Astrocyte (in vitro differentiated cells and primary cell): Measurements from ENCODE around the gene PNPLA2. TPM values are rescaled to one million over a fixed set of nuclear protein-coding genes. Genes with fewer than 3 reads are reported as not detected.

Experiments
- DNase-seq: peaks from one replicate; pipeline ENCODE4 v3.0.0-alpha.2; 2010; ENCODE audit warnings: low read depth
- FAIRE-seq: peaks from 2 replicates; lab custom pipeline; 2011; peaks lifted over from hg19 to GRCh38; lab: Jason Lieb, UNC
- H2AFZ ChIP-seq: 2 replicates; pipeline ENCODE4 v1.6.0; 2012; ENCODE audit warnings: low read depth, low read length, inconsistent platforms
- H3K27ac ChIP-seq: 2 replicates; pipeline ENCODE4 v1.5.1; 2011; ENCODE audit warnings: low read depth, low read length, inconsistent platforms
- H3K27me3 ChIP-seq: 2 replicates; pipeline ENCODE4 v1.6.0; 2011; ENCODE audit warnings: low read length, inconsistent platforms; ENCODE audit not compliant: insufficient read depth
- H3K36me3 ChIP-seq: 2 replicates; pipeline ENCODE4 v1.5.1; 2011; ENCODE audit warnings: low read length, inconsistent platforms; ENCODE audit not compliant: insufficient read depth
- H3K4me1 ChIP-seq: 2 replicates; pipeline ENCODE4 v1.5.1; 2011; ENCODE audit warnings: low read length, inconsistent platforms; ENCODE audit not compliant: insufficient read depth
- H3K4me2 ChIP-seq: 2 replicates; pipeline ENCODE4 v1.6.0; 2012; ENCODE audit warnings: low read length, inconsistent platforms
- H3K4me3 ChIP-seq: 2 replicates; pipeline ENCODE4 v1.5.1; 2011; ENCODE audit warnings: low read depth, mild to moderate bottlenecking, low read length, inconsistent platforms; ENCODE audit not compliant: insufficient read depth
- H3K79me2 ChIP-seq: 2 replicates; pipeline ENCODE4 v1.6.0; 2012; ENCODE audit warnings: mild to moderate bottlenecking, low read length, inconsistent platforms; ENCODE audit not compliant: insufficient read depth
- H3K9ac ChIP-seq: 2 replicates; pipeline ENCODE4 v1.6.0; 2012; ENCODE audit warnings: mild to moderate bottlenecking, low read length, inconsistent platforms
- H3K9me3 ChIP-seq: 2 replicates; pipeline ENCODE4 v1.5.1; 2012; ENCODE audit warnings: low read depth, mild to moderate bottlenecking, low read length, inconsistent platforms; ENCODE audit not compliant: insufficient read depth
- H4K20me1 ChIP-seq: 2 replicates; pipeline ENCODE4 v1.6.0; 2012; ENCODE audit warnings: low read length, inconsistent platforms; ENCODE audit not compliant: insufficient read depth
- H3K27ac Mint-ChIP-seq: one replicate; pipeline ENCODE4 v1.8.0; 2021; ENCODE audit warnings: mild to moderate bottlenecking, mixed read lengths; ENCODE audit not compliant: unreplicated experiment
- H3K27me3 Mint-ChIP-seq: one replicate; pipeline ENCODE4 v1.8.0; 2021; ENCODE audit warnings: low read depth, mixed read lengths; ENCODE audit not compliant: unreplicated experiment
- H3K36me3 Mint-ChIP-seq: one replicate; pipeline ENCODE4 v1.8.0; 2021; ENCODE audit warnings: low read depth, mixed read lengths; ENCODE audit not compliant: unreplicated experiment
- H3K4me1 Mint-ChIP-seq: one replicate; pipeline ENCODE4 v1.8.0; 2021; ENCODE audit warnings: low read depth, mixed read lengths; ENCODE audit not compliant: unreplicated experiment
- H3K4me3 Mint-ChIP-seq: one replicate; pipeline ENCODE4 v1.8.0; 2021; ENCODE audit warnings: mild to moderate bottlenecking, moderate library complexity, mixed read lengths; ENCODE audit not compliant: unreplicated experiment
- H3K9me3 Mint-ChIP-seq: one replicate; pipeline ENCODE4 v1.8.0; 2021; ENCODE audit warnings: mild to moderate bottlenecking, mixed read lengths; ENCODE audit not compliant: unreplicated experiment
- EZH2 ChIP-seq: IDR thresholded peaks from 2 replicates; pipeline ENCODE4 v1.6.1; 2012; ENCODE audit warnings: mild to moderate bottlenecking, low read length, inconsistent platforms; ENCODE audit not compliant: insufficient read depth
- total RNA-seq: library from RNA; stranded (reverse); gene quantifications from 2 replicates; pipeline ENCODE4 v1.2.1, GENCODE V29; 2021
- TF ChIP-seq, protein P1 (sequence below): IDR thresholded peaks from 2 replicates; pipeline ENCODE4 v1.5.1; 2011; ENCODE audit warnings: low read depth, mild to moderate bottlenecking, inconsistent platforms, low read length, moderate library complexity; ENCODE audit not compliant: insufficient read depth

The PNPLA2 gene
- total RNA-seq, 1 donor from 2014 or later: 46.8 TPM

DNA sequence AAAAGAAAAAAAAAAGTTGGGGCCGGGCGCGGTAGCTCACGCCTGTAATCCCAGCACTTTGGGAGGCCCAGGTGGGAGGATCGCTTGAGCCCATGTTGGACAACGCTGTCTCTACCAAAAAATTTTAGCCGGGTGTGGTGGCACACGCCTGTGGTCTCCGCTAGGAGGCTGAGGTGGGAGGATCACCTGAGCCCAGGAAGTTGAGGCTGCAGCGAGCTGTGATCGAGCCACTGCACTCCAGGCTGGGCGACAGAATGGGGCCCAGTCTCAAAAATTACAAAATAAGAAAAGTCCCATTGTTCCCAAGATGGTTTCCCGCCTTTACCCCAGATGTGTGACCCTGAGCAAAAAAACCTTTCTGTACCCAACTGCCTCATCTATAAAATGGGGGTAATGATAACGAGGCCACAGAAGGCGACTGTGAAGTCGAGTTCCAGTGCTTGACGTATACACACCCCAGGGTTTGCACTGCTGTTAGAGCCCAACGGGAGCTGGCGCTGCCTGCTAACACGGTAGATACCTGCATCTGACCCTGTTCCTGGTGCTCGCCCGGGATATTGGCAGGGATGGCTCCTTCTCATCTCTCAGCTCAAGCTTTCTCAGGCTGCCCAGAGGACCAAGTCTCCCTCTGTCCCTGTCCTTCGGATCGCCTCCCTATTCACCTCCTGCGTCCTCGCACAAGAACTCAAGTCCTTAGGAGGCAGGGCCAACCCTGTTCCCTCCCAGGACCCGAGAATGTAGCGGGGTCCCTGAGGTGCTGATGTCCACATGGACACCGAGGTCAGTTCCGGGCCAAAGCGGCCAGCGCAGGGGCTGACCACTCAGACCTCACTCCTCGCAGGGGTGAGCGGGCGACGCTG, 10.1 kb upstream of the PNPLA2 start:
- peaks cover 18% of the 10 kb centered on the region for H3K4me1 Mint-ChIP-seq
- no peaks in the 10 kb centered on the region for H3K9me3 Mint-ChIP-seq
- Histone ChIP-seq H3K4me3 (peak overlapping the region; percentile 87), H3K79me2 (peaks cover 67% of the 10 kb centered on the region), H4K20me1 (peaks cover 37% of the 10 kb centered on the region), H2AFZ (peak overlapping the region; percentile 93), H3K4me1 (peaks cover 34% of the 10 kb centered on the region), H3K4me2 (peak overlapping the region; percentile 92), H3K9ac (peak overlapping the region; percentile 94), H3K9me3 (no peaks in the 10 kb centered on the region), H3K36me3 (peaks cover 23% of the 10 kb centered on the region), H3K27me3 (no peaks in the 10 kb centered on the region), H3K27ac (peak overlapping the region; percentile 99)
- H3K4me3 Mint-ChIP-seq: peak overlapping the region; percentile 95
- FAIRE-seq (no peak), DNase-seq (no peak)
- no peaks in the 10 kb centered on the region for H3K27me3 Mint-ChIP-seq
- peaks cover 14% of the 10 kb centered on the region for H3K36me3 Mint-ChIP-seq
- peak overlapping the region; percentile 99 for H3K27ac Mint-ChIP-seq
- TF ChIP-seq, protein P1, sequence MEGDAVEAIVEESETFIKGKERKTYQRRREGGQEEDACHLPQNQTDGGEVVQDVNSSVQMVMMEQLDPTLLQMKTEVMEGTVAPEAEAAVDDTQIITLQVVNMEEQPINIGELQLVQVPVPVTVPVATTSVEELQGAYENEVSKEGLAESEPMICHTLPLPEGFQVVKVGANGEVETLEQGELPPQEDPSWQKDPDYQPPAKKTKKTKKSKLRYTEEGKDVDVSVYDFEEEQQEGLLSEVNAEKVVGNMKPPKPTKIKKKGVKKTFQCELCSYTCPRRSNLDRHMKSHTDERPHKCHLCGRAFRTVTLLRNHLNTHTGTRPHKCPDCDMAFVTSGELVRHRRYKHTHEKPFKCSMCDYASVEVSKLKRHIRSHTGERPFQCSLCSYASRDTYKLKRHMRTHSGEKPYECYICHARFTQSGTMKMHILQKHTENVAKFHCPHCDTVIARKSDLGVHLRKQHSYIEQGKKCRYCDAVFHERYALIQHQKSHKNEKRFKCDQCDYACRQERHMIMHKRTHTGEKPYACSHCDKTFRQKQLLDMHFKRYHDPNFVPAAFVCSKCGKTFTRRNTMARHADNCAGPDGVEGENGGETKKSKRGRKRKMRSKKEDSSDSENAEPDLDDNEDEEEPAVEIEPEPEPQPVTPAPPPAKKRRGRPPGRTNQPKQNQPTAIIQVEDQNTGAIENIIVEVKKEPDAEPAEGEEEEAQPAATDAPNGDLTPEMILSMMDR: no peak
- no peak for TF ChIP-seq EZH2

DNA sequence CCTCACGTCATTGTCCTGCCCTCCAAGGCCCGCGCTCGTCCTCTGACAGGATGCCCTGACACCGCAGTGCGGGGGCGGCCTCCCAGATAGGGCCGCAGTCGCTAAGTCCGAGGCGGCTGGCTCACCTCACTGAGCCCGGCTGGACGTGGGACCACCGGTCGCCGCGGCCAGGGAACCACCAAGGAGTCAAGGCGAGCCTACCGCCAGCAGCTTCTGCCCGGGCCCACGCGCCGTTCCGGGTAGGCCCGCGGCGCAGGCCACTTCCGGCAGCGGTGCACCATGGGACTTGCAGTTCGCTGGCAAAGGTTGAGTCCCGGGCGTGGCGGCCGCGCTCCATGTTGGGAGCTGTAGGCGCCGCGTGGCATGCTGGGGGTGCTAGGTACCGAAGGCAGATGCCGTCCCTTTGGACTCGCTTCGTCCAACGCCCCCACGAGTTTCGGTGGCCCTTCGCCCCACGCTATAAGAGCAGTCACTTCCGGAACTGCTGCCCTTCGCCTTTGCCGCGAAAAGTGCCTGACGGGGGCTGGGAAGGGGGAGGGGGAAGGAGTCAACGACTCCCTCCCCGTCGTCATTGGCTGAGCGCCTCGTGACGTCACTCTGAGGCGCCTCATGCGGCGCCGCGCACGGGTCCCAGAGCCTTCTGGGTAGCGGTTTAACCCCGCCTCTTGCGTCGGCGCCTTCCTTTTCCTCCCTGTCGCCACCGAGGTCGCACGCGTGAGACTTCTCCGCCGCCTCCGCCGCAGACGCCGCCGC, 9.3 kb upstream of the PNPLA2 start, which contains the start of gene RPLP2:
Gene RPLP2 (plus strand): TSS at position 681 of the 753 bp plus-strand sequence. CDS start 268 bp downstream, outside the sequence.
- peaks cover 14% of the 10 kb centered on the region for H3K36me3 Mint-ChIP-seq
- Histone ChIP-seq H3K4me3 (peak within 1 kb of the TSS; percentile 87), H3K27ac (peak within 1 kb of the TSS; percentile 99), H3K36me3 (peaks cover 23% of the 10 kb centered on the region), H3K4me2 (peak within 1 kb of the TSS; percentile 92), H3K79me2 (peaks cover 60% of the 10 kb centered on the region), H3K9me3 (no peaks in the 10 kb centered on the region), H4K20me1 (peaks cover 39% of the 10 kb centered on the region), H3K27me3 (no peaks in the 10 kb centered on the region), H2AFZ (peak within 1 kb of the TSS; percentile 93), H3K4me1 (peaks cover 26% of the 10 kb centered on the region), H3K9ac (peak within 1 kb of the TSS; percentile 94)
- peaks cover 18% of the 10 kb centered on the region for H3K4me1 Mint-ChIP-seq
- H3K9me3 Mint-ChIP-seq: no peaks in the 10 kb centered on the region
- TF ChIP-seq, protein P1: no peak
- no peak for TF ChIP-seq EZH2
- peak; percentile 93 for DNase-seq
- H3K27me3 Mint-ChIP-seq: no peaks in the 10 kb centered on the region
- FAIRE-seq: no peak
- peak within 1 kb of the TSS; percentile 99 for H3K27ac Mint-ChIP-seq
- H3K4me3 Mint-ChIP-seq: peak within 1 kb of the TSS; percentile 96
